ENCODE data around the gene KLHL17.
A peak's percentile ranks its signal among the peaks of the same experiment; 100 is the strongest.

KLHL17 gene

DNA sequence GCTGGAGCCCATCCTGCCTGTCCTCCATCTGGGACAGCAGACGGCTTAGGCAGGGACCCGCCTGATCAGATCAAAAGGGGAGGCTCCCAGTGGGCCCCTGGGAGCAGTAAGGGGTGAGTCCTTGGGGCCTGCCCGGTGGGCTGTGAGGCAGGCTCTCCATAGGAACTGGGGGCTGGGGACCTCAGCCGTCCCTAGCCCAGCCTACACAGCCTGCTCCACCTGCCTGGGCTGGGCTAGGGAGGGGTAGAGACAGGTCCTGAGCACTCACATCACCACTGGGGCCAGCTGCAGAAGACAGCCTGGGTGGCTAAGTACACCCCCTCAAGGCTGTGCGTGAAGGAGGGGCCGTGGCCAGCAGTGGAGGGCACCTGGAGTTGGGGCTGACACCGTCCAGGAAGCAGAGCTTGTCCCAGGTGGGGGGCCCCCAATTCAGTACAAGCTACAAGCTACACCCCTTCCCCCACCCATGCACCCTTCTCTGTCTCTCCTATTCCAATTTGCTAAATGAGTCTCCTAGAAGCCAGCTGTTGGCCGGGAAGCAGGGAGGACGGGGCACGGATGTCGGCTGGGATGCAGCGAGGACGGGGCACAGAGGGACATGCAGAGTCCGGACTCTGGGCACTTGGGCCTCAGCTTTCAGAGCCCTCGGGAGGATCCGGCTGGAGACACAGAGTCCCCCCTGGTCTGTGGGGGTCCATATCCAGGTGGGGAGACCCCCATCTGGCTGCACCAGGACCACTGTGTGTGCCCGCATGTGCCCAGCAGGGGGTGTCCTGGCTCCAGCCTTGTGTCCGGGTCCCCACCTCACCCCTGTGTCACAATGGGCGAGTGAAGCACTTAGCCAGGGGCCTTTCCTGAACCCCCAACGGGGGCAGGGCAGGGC is 54.7 kb downstream of the KLHL17 start:
- in situ Hi-C loops (cut with MboI; ENCODE audit: low sequenced_read_pairs, unreplicated experiment), result no loop called here
- TF ChIP-seq, protein P1, sequence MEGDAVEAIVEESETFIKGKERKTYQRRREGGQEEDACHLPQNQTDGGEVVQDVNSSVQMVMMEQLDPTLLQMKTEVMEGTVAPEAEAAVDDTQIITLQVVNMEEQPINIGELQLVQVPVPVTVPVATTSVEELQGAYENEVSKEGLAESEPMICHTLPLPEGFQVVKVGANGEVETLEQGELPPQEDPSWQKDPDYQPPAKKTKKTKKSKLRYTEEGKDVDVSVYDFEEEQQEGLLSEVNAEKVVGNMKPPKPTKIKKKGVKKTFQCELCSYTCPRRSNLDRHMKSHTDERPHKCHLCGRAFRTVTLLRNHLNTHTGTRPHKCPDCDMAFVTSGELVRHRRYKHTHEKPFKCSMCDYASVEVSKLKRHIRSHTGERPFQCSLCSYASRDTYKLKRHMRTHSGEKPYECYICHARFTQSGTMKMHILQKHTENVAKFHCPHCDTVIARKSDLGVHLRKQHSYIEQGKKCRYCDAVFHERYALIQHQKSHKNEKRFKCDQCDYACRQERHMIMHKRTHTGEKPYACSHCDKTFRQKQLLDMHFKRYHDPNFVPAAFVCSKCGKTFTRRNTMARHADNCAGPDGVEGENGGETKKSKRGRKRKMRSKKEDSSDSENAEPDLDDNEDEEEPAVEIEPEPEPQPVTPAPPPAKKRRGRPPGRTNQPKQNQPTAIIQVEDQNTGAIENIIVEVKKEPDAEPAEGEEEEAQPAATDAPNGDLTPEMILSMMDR (IDR thresholded peaks at IDR 0.05; ENCODE audit: borderline replicate concordance, control extremely low read depth, extremely low read depth, insufficient read depth, missing control alignments), result peak; percentile 31
- DNase-seq (ENCODE audit: low spot score), result no peak
